HepG2 (cell line): ENCODE data around the gene CFI. TPM values are rescaled to one million over a fixed set of nuclear protein-coding genes. Genes with fewer than 3 reads are reported as not detected.

Experiments
- AKAP8 ChIP-seq: sonication (generic); formaldehyde crosslinking; IDR thresholded peaks from 2 replicates; pipeline ENCODE4 v1.5.1; 2020; ENCODE audit warnings: mild to moderate bottlenecking, missing genetic modification reagents
- BCL6 ChIP-seq: IDR thresholded peaks from 2 replicates; pipeline ENCODE4 v1.6.1; 2016; ENCODE audit warnings: missing genetic modification reagents, missing compliant biosample characterization
- BRCA1 ChIP-seq: sonication (generic); formaldehyde crosslinking; IDR thresholded peaks from 2 replicates; pipeline ENCODE4 v1.4.0; 2020; ENCODE audit warnings: missing genetic modification reagents
- BRF2 ChIP-seq: sonication (generic); formaldehyde crosslinking; IDR thresholded peaks from 2 replicates; pipeline ENCODE4 v1.8.1; 2022; ENCODE audit warnings: mild to moderate bottlenecking, missing genetic modification reagents
- FOXA3 ChIP-seq: IDR thresholded peaks from 2 replicates; pipeline ENCODE4 v1.6.1; 2016; ENCODE audit warnings: missing genetic modification reagents, missing compliant biosample characterization
- KLF16 ChIP-seq, 2 experiments: sonication (generic) in 1 of 2; formaldehyde crosslinking in 1 of 2; IDR thresholded peaks; 2 replicates each; pipeline versions ENCODE4 v1.6.1 to v1.8.0; 2016 to 2023; ENCODE audit warnings: missing genetic modification reagents in 2 of 2, missing compliant biosample characterization in 1 of 2
- MTA1 ChIP-seq: sonication (generic); formaldehyde crosslinking; IDR thresholded peaks from 2 replicates; pipeline ENCODE4 v1.4.0; 2020; ENCODE audit warnings: missing genetic modification reagents, mild to moderate bottlenecking, borderline replicate concordance
- NFRKB ChIP-seq: fragments of 450-650 bp; IDR thresholded peaks from 2 replicates; pipeline ENCODE4 v1.6.1; 2017
- PCBP2 ChIP-seq: fragments of 200-400 bp; formaldehyde crosslinking; optimal IDR thresholded peaks from 2 replicates; pipeline ENCODE3; 2018; ENCODE audit warnings: low read length, low read depth; ENCODE audit not compliant: poor library complexity, severe bottlenecking
- POLR2A ChIP-seq, 2 experiments: IDR thresholded peaks; 2 replicates each; pipeline ENCODE4 v1.6.1; 2011; ENCODE audit warnings: low read depth in 2 of 2, low read length in 2 of 2, mild to moderate bottlenecking in 1 of 2, moderate library complexity in 1 of 2; ENCODE audit not compliant: insufficient read depth in 1 of 2
- REPIN1 ChIP-seq: sonication (generic); formaldehyde crosslinking; IDR thresholded peaks from 2 replicates; pipeline ENCODE4 v1.8.0; 2022; ENCODE audit warnings: missing genetic modification reagents, low read depth, mild to moderate bottlenecking, borderline replicate concordance
- SETDB1 ChIP-seq: sonication (generic); formaldehyde crosslinking; IDR thresholded peaks from 2 replicates; pipeline ENCODE4 v1.5.1; 2020; ENCODE audit warnings: missing genetic modification reagents, mild to moderate bottlenecking, borderline replicate concordance
- SP5 ChIP-seq: IDR thresholded peaks from 2 replicates; pipeline ENCODE4 v1.6.1; 2016; ENCODE audit warnings: low read depth, borderline replicate concordance
- THAP11 ChIP-seq: IDR thresholded peaks from 2 replicates; pipeline ENCODE4 v1.6.1; 2016; ENCODE audit warnings: missing biosample characterization, missing genetic modification reagents
- YEATS4 ChIP-seq: sonication (generic); formaldehyde crosslinking; IDR thresholded peaks from 2 replicates; pipeline ENCODE4 v1.4.0; 2020; ENCODE audit warnings: missing genetic modification reagents, borderline replicate concordance
- ZBTB39 ChIP-seq: sonication (generic); formaldehyde crosslinking; IDR thresholded peaks from 2 replicates; pipeline ENCODE4 v1.5.0; 2020; ENCODE audit warnings: missing genetic modification reagents
- ZBTB43 ChIP-seq: sonication (generic); formaldehyde crosslinking; conservative IDR thresholded peaks from 2 replicates; pipeline ENCODE4 v1.4.0; 2020; ENCODE audit warnings: missing genetic modification reagents
- ZNF143 ChIP-seq: sonication (generic); formaldehyde crosslinking; IDR thresholded peaks from 2 replicates; pipeline ENCODE4 v1.4.0; 2020; ENCODE audit warnings: missing genetic modification reagents
- ZNF275 ChIP-seq: sonication (generic); formaldehyde crosslinking; IDR thresholded peaks from 2 replicates; pipeline ENCODE4 v1.8.0; 2022; ENCODE audit warnings: missing genetic modification reagents, mild to moderate bottlenecking, inconsistent platforms, borderline replicate concordance
- ZNF607 ChIP-seq: sonication (generic); formaldehyde crosslinking; IDR thresholded peaks from 2 replicates; pipeline ENCODE4 v1.5.1; 2020; ENCODE audit warnings: missing genetic modification reagents, mild to moderate bottlenecking, borderline replicate concordance
- ZNF724P ChIP-seq: sonication (generic); formaldehyde crosslinking; IDR thresholded peaks from 2 replicates; pipeline ENCODE4 v1.8.0; 2022; ENCODE audit warnings: missing genetic modification reagents, borderline replicate concordance
- ZNF784 ChIP-seq: sonication (generic); formaldehyde crosslinking; IDR thresholded peaks from 2 replicates; pipeline ENCODE4 v1.5.1; 2020; ENCODE audit warnings: missing genetic modification reagents, mild to moderate bottlenecking, borderline replicate concordance
- ZSCAN30 ChIP-seq: sonication (generic); formaldehyde crosslinking; IDR thresholded peaks from 2 replicates; pipeline ENCODE4 v1.5.0; 2020; ENCODE audit warnings: mild to moderate bottlenecking, missing genetic modification reagents
- polyA plus RNA-seq, 8 experiments: library from polyadenylated mRNA; depleted of rRNA in 3 of 8; stranded (reverse) in 7 of 8; unstranded in 1 of 8; fragments of >200 nt; fragmentation: Illumina TruSeq in 4 of 8; extraction: Trizol in 4 of 8; gene quantifications; 2 replicates each; pipeline versions ENCODE4 v1.2.1 to v1.2.3, GENCODE V29; 2011 to 2016; ENCODE audit warnings: low read depth in 4 of 8, missing spikeins in 1 of 8, mixed read lengths in 1 of 8; ENCODE audit not compliant: insufficient read depth in 1 of 8
- total RNA-seq, 5 experiments: library from RNA; depleted of rRNA; stranded (reverse); fragments of >200 nt; fragmentation: Illumina TruSeq; extraction: Trizol; gene quantifications; 2 replicates each; pipeline ENCODE4 v1.2.3, GENCODE V29; 2016; ENCODE audit warnings: low read depth in 1 of 5

CFI gene
- total and polyA plus RNA-seq, 2 of the 13 experiments (the other 11 are each of a cell fraction or from before 2014, with no cell fraction given), result 284 to 337 TPM

GRCh38 chr4:109729718-109730618 is 71.8 kb downstream of the CFI start, which contains the start of gene PLA2G12A (continued):
- TF ChIP-seq ZBTB39 (CRISPR knock-in tag), result no peak
- peak; percentile 38; the same call in 1 of the 2 replicates for TF ChIP-seq THAP11 (CRISPR knock-in tag)
- TF ChIP-seq POLR2A (IDR thresholded peaks at IDR 0.05; ENCODE audit: insufficient read depth in 1 of 2, low read depth in 2 of 2, low read length in 2 of 2), result peak; percentile 45 to 79; a peak in 2 of 4 replicates
- peak; percentile 89 for TF ChIP-seq ZNF607
- TF ChIP-seq BRCA1 (CRISPR knock-in tag), result peak; percentile 26
- 0 out of 2 replicates have a peak, but pooled peaks have one; percentile 59 for TF ChIP-seq REPIN1 (CRISPR knock-in tag)
- 0 out of 2 replicates have a peak, but pooled peaks have one; percentile 14 for TF ChIP-seq FOXA3 (CRISPR knock-in tag)
- 0 out of 2 replicates have a peak, but pooled peaks have one; percentile 60 for TF ChIP-seq ZBTB43 (CRISPR knock-in tag)
- TF ChIP-seq SP5, result no peak
- TF ChIP-seq ZNF724P (CRISPR knock-in tag), result no peak
- no peak for TF ChIP-seq ZNF784 (CRISPR knock-in tag)
- TF ChIP-seq AKAP8 (CRISPR knock-in tag), result peak; percentile 85
- no peak for TF ChIP-seq ZSCAN30 (CRISPR knock-in tag)
- TF ChIP-seq KLF16 (CRISPR knock-in tag; IDR thresholded peaks at IDR 0.05), result no peak
- 0 out of 2 replicates have a peak, but pooled peaks have one; percentile 81 for TF ChIP-seq BRF2 (CRISPR knock-in tag)
- TF ChIP-seq NFRKB, result no peak
- TF ChIP-seq BCL6 (CRISPR knock-in tag), result peak; percentile 5; the same call in 1 of the 2 replicates
- no peak for TF ChIP-seq PCBP2
- 0 out of 2 replicates have a peak, but pooled peaks have one; percentile 17 for TF ChIP-seq ZNF143 (CRISPR knock-in tag)
- no peak for TF ChIP-seq MTA1
- TF ChIP-seq SETDB1 (CRISPR knock-in tag), result no peak
- peak; percentile 55; the same call in 1 of the 2 replicates for TF ChIP-seq YEATS4
- TF ChIP-seq ZNF275 (CRISPR knock-in tag), result peak; percentile 70; the same call in 1 of the 2 replicates
